GM20000 (cell line): ENCODE measurements around the gene DHX8.

Source experiments
- DNase-seq: peaks from one replicate; pipeline ENCODE4 v3.0.0; 2012; ENCODE audit warnings: low spot score
- CTCF ChIP-seq: IDR thresholded peaks from 2 replicates; pipeline ENCODE4 v1.5.1; 2012; ENCODE audit warnings: mild to moderate bottlenecking, control low read depth; ENCODE audit errors: extremely low read depth, missing control alignments

DHX8 gene

GRCh38 chr17:43529947-43530287 is 46.1 kb downstream of the DHX8 start:
- TF ChIP-seq CTCF: no peak
- DNase-seq: no peak

- no peak for TF ChIP-seq CTCF
- no peak for DNase-seq
Measured at GRCh38 chr17:43530288-43531081, 46.7 kb downstream of the DHX8 start.

- DNase-seq: no peak
- no peak for TF ChIP-seq CTCF
Measured at GRCh38 chr17:43531082-43531378, 47.3 kb downstream of the DHX8 start.

GRCh38 chr17:43531955-43532354 is 48.2 kb downstream of the DHX8 start:
- no peak for TF ChIP-seq CTCF
- DNase-seq: no peak

- no peak for DNase-seq
- no peak for TF ChIP-seq CTCF
Measured at GRCh38 chr17:43532581-43532980, 48.8 kb downstream of the DHX8 start.

GRCh38 chr17:43533699-43534098 is 49.9 kb downstream of the DHX8 start:
- no peak for DNase-seq
- TF ChIP-seq CTCF: no peak

- no peak for DNase-seq
- TF ChIP-seq CTCF: no peak
Measured at GRCh38 chr17:43534909-43535308, 51.1 kb downstream of the DHX8 start.
